GM10266 (cell line): ENCODE results near the gene POFUT1.
A peak's percentile ranks its signal among the peaks of the same experiment; 100 is the strongest.

Experiments used
- DNase-seq: peaks from one replicate; pipeline ENCODE4 v3.0.0; 2012; ENCODE audit errors: extremely low spot score
- CTCF ChIP-seq: IDR thresholded peaks from 2 replicates; pipeline ENCODE4 v1.5.1; 2012; ENCODE audit warnings: mild to moderate bottlenecking, low read depth; ENCODE audit not compliant: control insufficient read depth, insufficient read depth; ENCODE audit errors: missing control alignments

Gene POFUT1

GRCh38 chr20:32285621-32286371, 78.1 kb downstream of the POFUT1 start:
- TF ChIP-seq CTCF = no peak
- peak; percentile 57 for DNase-seq

GRCh38 chr20:32287231-32287638, 79.6 kb downstream of the POFUT1 start:
- TF ChIP-seq CTCF = no peak
- no peak for DNase-seq
